ENCODE measurements around the gene C1QL3. TPM values are rescaled to one million over a fixed set of nuclear protein-coding genes. Genes with fewer than 3 reads are reported as not detected.

The C1QL3 gene
- total and polyA plus RNA-seq, 9 donors, result 0.07 to 0.11 TPM; not detected in 7

DNA sequence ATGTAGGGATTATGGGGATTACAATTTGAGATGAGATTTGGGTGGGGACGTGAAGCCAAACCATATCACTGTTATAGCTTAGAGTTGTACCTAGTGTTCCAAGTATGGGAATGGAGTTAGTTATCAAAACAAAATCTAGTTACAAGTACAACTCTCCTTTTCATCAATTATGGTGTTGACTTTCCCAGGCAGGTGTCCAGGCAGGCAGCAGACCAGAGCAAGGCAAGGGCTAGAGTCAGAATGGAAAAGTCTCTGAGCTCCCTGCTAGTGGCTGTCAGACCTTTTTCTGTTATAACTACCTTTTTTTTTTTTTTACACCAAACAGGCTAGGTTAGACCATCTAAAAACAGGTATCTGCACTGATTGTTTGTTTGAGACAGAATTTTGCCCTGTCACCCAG lies 55.7 kb downstream of the C1QL3 start:
- no peaks in the 10 kb centered on the region for H3K4me1 ChIP-seq (ENCODE audit: insufficient read depth)
- WGBS, 3 donors, result 88 to 98% (median 93%) methylated on average over 1 of the region's 1 CpG
- no peak for TF ChIP-seq CTCF (IDR thresholded peaks at IDR 0.05)
- TF ChIP-seq POLR2A (IDR thresholded peaks at IDR 0.05), result no peak
- no peak for TF ChIP-seq EP300 (IDR thresholded peaks at IDR 0.05)
- H3K4me3 ChIP-seq, result no peak overlapping the region
- intact Hi-C loops (cut with DNase I), result no loop called here
- no peak overlapping the region for H3K27ac ChIP-seq
- H3K9me3 ChIP-seq, result no peaks in the 10 kb centered on the region
- no peaks in the 10 kb centered on the region for H3K36me3 ChIP-seq
- DNase-seq, result no peak
- H3K27me3 ChIP-seq, result no peaks in the 10 kb centered on the region

Small RNA genes within 50 kb of the gene (small RNA-seq; reads per million reads assigned to genes)
- gene RNU2-18P, result not detected

Other genes starting within 250 kb of the C1QL3 start
- gene PTER, start 84.9 kb downstream of the C1QL3 start, total RNA-seq, result 1 to 10 TPM; 1.5 to 7.6 (median 4.2) TPM
- gene PTER, start 84.9 kb downstream of the C1QL3 start, polyA plus RNA-seq, result 10 to 100 TPM in 1 of 2 donors, 1 to 10 TPM in 1; 1.9 to 19.2 TPM

Data from ovary (tissue), 9 donors.